ENCODE data around the gene TFAM. TPM values are rescaled to one million over a fixed set of nuclear protein-coding genes. Genes with fewer than 3 reads are reported as not detected.
A peak's percentile ranks its signal among the peaks of the same experiment; 100 is the strongest.

TFAM gene
- total RNA-seq, 2 experiments from 2014 or later: 87.7 to 91.8 TPM

GRCh38 chr10:58358314-58358933 is 26.8 kb upstream of the TFAM start:
- DNase-seq: no peak
- CTCF ChIA-PET: no interaction called here
- Mint-ChIP-seq H3K27me3 (ENCODE audit: low read depth) (no peaks in the 10 kb centered on the region), H3K27ac (no peak overlapping the region), H3K4me3 (no peak overlapping the region), H3K4me1 (ENCODE audit: low read depth) (peaks cover 28% of the 10 kb centered on the region), H3K36me3 (ENCODE audit: low read depth) (peaks cover 4% of the 10 kb centered on the region), H3K9me3 (no peaks in the 10 kb centered on the region)
- intact Hi-C loops (cut with micrococcal nuclease): loop anchor here (2.0 kb wide), 1 partner anchor 14 kb away; no protein-coding TSS in a partner anchor

GRCh38 chr10:58358947-58359346 is 26.3 kb upstream of the TFAM start:
- H3K27ac Mint-ChIP-seq: no peak overlapping the region
- peaks cover 28% of the 10 kb centered on the region for H3K4me1 Mint-ChIP-seq (ENCODE audit: low read depth)
- H3K36me3 Mint-ChIP-seq (ENCODE audit: low read depth): peaks cover 7% of the 10 kb centered on the region
- CTCF ChIA-PET: interaction anchor here (0.6 kb wide), 1 partner anchor 14 kb away, joined by 3 read pairs; no protein-coding TSS in a partner anchor
- H3K9me3 Mint-ChIP-seq: no peaks in the 10 kb centered on the region
- DNase-seq: no peak
- no peaks in the 10 kb centered on the region for H3K27me3 Mint-ChIP-seq (ENCODE audit: low read depth)
- intact Hi-C loops (cut with micrococcal nuclease): loop anchor here (2.0 kb wide), 1 partner anchor 14 kb away; no protein-coding TSS in a partner anchor
- no peak overlapping the region for H3K4me3 Mint-ChIP-seq

GRCh38 chr10:58359541-58359940 is 25.7 kb upstream of the TFAM start:
- Mint-ChIP-seq H3K27ac (no peak overlapping the region), H3K27me3 (ENCODE audit: low read depth) (no peaks in the 10 kb centered on the region), H3K9me3 (no peaks in the 10 kb centered on the region), H3K4me3 (no peak overlapping the region), H3K36me3 (ENCODE audit: low read depth) (peaks cover 9% of the 10 kb centered on the region), H3K4me1 (ENCODE audit: low read depth) (peaks cover 26% of the 10 kb centered on the region)
- CTCF ChIA-PET: interaction anchor here (0.6 to 1.3 kb wide), 2 partner anchors 14 to 182 kb away, joined by 3 read pairs; no protein-coding TSS in a partner anchor
- intact Hi-C loops (cut with micrococcal nuclease): loop anchor here (2.0 kb wide), 1 partner anchor 13 kb away; no protein-coding TSS in a partner anchor
- DNase-seq: no peak

GRCh38 chr10:58360412-58361004 is 24.7 kb upstream of the TFAM start:
- CTCF ChIA-PET: interaction anchor here (1.3 kb wide), 1 partner anchor 183 kb away, joined by 3 read pairs; no protein-coding TSS in a partner anchor
- intact Hi-C loops (cut with micrococcal nuclease): no loop called here
- peaks cover 26% of the 10 kb centered on the region for H3K4me1 Mint-ChIP-seq (ENCODE audit: low read depth)
- no peaks in the 10 kb centered on the region for H3K9me3 Mint-ChIP-seq
- H3K27me3 Mint-ChIP-seq (ENCODE audit: low read depth): no peaks in the 10 kb centered on the region
- no peak overlapping the region for H3K27ac Mint-ChIP-seq
- DNase-seq: peak; percentile 7
- H3K4me3 Mint-ChIP-seq: no peak overlapping the region
- H3K36me3 Mint-ChIP-seq (ENCODE audit: low read depth): peaks cover 12% of the 10 kb centered on the region

- H3K27me3 Mint-ChIP-seq (ENCODE audit: low read depth): no peaks in the 10 kb centered on the region
- CTCF ChIA-PET: interaction anchor here (0.5 kb wide), 1 partner anchor 531 kb away, joined by 4 read pairs; no protein-coding TSS in a partner anchor
- DNase-seq: no peak
- no peak overlapping the region for H3K4me3 Mint-ChIP-seq
- H3K36me3 Mint-ChIP-seq (ENCODE audit: low read depth): peaks cover 12% of the 10 kb centered on the region
- peaks cover 26% of the 10 kb centered on the region for H3K4me1 Mint-ChIP-seq (ENCODE audit: low read depth)
- no peak overlapping the region for H3K27ac Mint-ChIP-seq
- H3K9me3 Mint-ChIP-seq: no peaks in the 10 kb centered on the region
- intact Hi-C loops (cut with micrococcal nuclease): no loop called here
These were observed 23.9 kb upstream of the TFAM start for GRCh38 chr10:58361353-58361752.

- Mint-ChIP-seq H3K27me3 (ENCODE audit: low read depth) (no peaks in the 10 kb centered on the region), H3K4me1 (ENCODE audit: low read depth) (peaks cover 22% of the 10 kb centered on the region), H3K4me3 (no peak overlapping the region), H3K36me3 (ENCODE audit: low read depth) (peaks cover 12% of the 10 kb centered on the region), H3K27ac (no peak overlapping the region), H3K9me3 (no peaks in the 10 kb centered on the region)
- no peak for DNase-seq
- CTCF ChIA-PET: interaction anchor here (0.5 kb wide), 1 partner anchor 530 kb away, joined by 4 read pairs; no protein-coding TSS in a partner anchor
- intact Hi-C loops (cut with micrococcal nuclease): no loop called here
These were observed 23.0 kb upstream of the TFAM start for GRCh38 chr10:58362027-58362789.

GRCh38 chr10:58367069-58367468 is 18.1 kb upstream of the TFAM start:
- H3K4me1 Mint-ChIP-seq (ENCODE audit: low read depth): no peaks in the 10 kb centered on the region
- H3K27me3 Mint-ChIP-seq (ENCODE audit: low read depth): no peaks in the 10 kb centered on the region
- no peak overlapping the region for H3K27ac Mint-ChIP-seq
- CTCF ChIA-PET: interaction anchor here (1.1 kb wide), 1 partner anchor 68 kb away, joined by 3 read pairs; no protein-coding TSS in a partner anchor
- no peak for DNase-seq
- no peak overlapping the region for H3K4me3 Mint-ChIP-seq
- intact Hi-C loops (cut with micrococcal nuclease): no loop called here
- no peaks in the 10 kb centered on the region for H3K9me3 Mint-ChIP-seq
- H3K36me3 Mint-ChIP-seq (ENCODE audit: low read depth): peaks cover 12% of the 10 kb centered on the region

- intact Hi-C loops (cut with micrococcal nuclease): no loop called here
- no peaks in the 10 kb centered on the region for H3K9me3 Mint-ChIP-seq
- no peaks in the 10 kb centered on the region for H3K4me1 Mint-ChIP-seq (ENCODE audit: low read depth)
- CTCF ChIA-PET: interaction anchor here (0.7 to 0.9 kb wide), 2 partner anchors 8 to 13 kb away, joined by 3 read pairs; partner anchors contain the start of gene TFAM
- no peak overlapping the region for H3K4me3 Mint-ChIP-seq
- H3K36me3 Mint-ChIP-seq (ENCODE audit: low read depth): peaks cover 2% of the 10 kb centered on the region
- H3K27ac Mint-ChIP-seq: no peak overlapping the region
- no peak for DNase-seq
- no peaks in the 10 kb centered on the region for H3K27me3 Mint-ChIP-seq (ENCODE audit: low read depth)
These were observed 13.7 kb upstream of the TFAM start for GRCh38 chr10:58371473-58371872.

GRCh38 chr10:58372607-58373441 is 12.4 kb upstream of the TFAM start:
- Mint-ChIP-seq H3K36me3 (ENCODE audit: low read depth) (peaks cover 4% of the 10 kb centered on the region), H3K4me3 (no peak overlapping the region), H3K27ac (no peak overlapping the region), H3K9me3 (no peaks in the 10 kb centered on the region), H3K4me1 (ENCODE audit: low read depth) (no peaks in the 10 kb centered on the region), H3K27me3 (ENCODE audit: low read depth) (no peaks in the 10 kb centered on the region)
- intact Hi-C loops (cut with micrococcal nuclease): loop anchor here (2.0 kb wide), 1 partner anchor 14 kb away; no protein-coding TSS in a partner anchor
- DNase-seq: no peak
- CTCF ChIA-PET: interaction anchor here (0.8 kb wide), 1 partner anchor 282 kb away, joined by 3 read pairs; no protein-coding TSS in a partner anchor

- Mint-ChIP-seq H3K27ac (no peak overlapping the region), H3K4me3 (no peak overlapping the region), H3K9me3 (no peaks in the 10 kb centered on the region), H3K27me3 (ENCODE audit: low read depth) (no peaks in the 10 kb centered on the region), H3K4me1 (ENCODE audit: low read depth) (no peaks in the 10 kb centered on the region), H3K36me3 (ENCODE audit: low read depth) (peaks cover 4% of the 10 kb centered on the region)
- no peak for DNase-seq
- CTCF ChIA-PET: interaction anchor here (0.8 kb wide), 1 partner anchor 283 kb away, joined by 3 read pairs; no protein-coding TSS in a partner anchor
- intact Hi-C loops (cut with micrococcal nuclease): loop anchor here (2.0 kb wide), 1 partner anchor 15 kb away; no protein-coding TSS in a partner anchor
These were observed 11.8 kb upstream of the TFAM start for GRCh38 chr10:58373442-58373827.

GRCh38 chr10:58382489-58382995 is 2.7 kb upstream of the TFAM start:
- Mint-ChIP-seq H3K9me3 (no peaks in the 10 kb centered on the region), H3K27me3 (ENCODE audit: low read depth) (no peaks in the 10 kb centered on the region), H3K4me3 (no peak overlapping the region), H3K36me3 (ENCODE audit: low read depth) (peaks cover 13% of the 10 kb centered on the region), H3K27ac (no peak overlapping the region), H3K4me1 (ENCODE audit: low read depth) (peaks cover 21% of the 10 kb centered on the region)
- CTCF ChIA-PET: no interaction called here
- intact Hi-C loops (cut with micrococcal nuclease): no loop called here
- no peak for DNase-seq
